ENCODE results near the gene TMPRSS3.

The TMPRSS3 gene

GRCh38 chr21:42369821-42370220 is 26.0 kb downstream of the TMPRSS3 start:
- DNase-seq, result no peak

GRCh38 chr21:42367367-42368165 is 28.3 kb downstream of the TMPRSS3 start:
- DNase-seq, result no peak

GRCh38 chr21:42366292-42367010 is 29.4 kb downstream of the TMPRSS3 start, which contains the start of gene TFF1:
TSS of gene TFF1 (minus strand) at chr21:42366535. CDS start at chr21:42366495, 40 bp downstream.
- no peak for DNase-seq

- DNase-seq, result no peak
Measured at GRCh38 chr21:42365770-42366169, 30.1 kb downstream of the TMPRSS3 start.

GRCh38 chr21:42364304-42364865 is 31.5 kb downstream of the TMPRSS3 start:
- DNase-seq, result no peak

GRCh38 chr21:42363312-42363711 is 32.5 kb downstream of the TMPRSS3 start:
- DNase-seq, result no peak

- no peak for DNase-seq
Measured at GRCh38 chr21:42362700-42363099, 33.2 kb downstream of the TMPRSS3 start.

GRCh38 chr21:42362198-42362597 is 33.7 kb downstream of the TMPRSS3 start:
- DNase-seq, result no peak

GRCh38 chr21:42361286-42361685 is 34.6 kb downstream of the TMPRSS3 start:
- DNase-seq, result no peak

- no peak for DNase-seq
Measured at GRCh38 chr21:42360317-42360716, 35.5 kb downstream of the TMPRSS3 start.

GRCh38 chr21:42358937-42359336 is 36.9 kb downstream of the TMPRSS3 start:
- DNase-seq, result no peak

GRCh38 chr21:42358261-42358660 is 37.6 kb downstream of the TMPRSS3 start:
- DNase-seq, result no peak

- DNase-seq, result no peak
Measured at GRCh38 chr21:42357307-42357706, 38.5 kb downstream of the TMPRSS3 start.

- no peak for DNase-seq
Measured at GRCh38 chr21:42356650-42357049, 39.2 kb downstream of the TMPRSS3 start.

- no peak for DNase-seq
Measured at GRCh38 chr21:42356046-42356445, 39.8 kb downstream of the TMPRSS3 start.

GRCh38 chr21:42353623-42354022 is 42.2 kb downstream of the TMPRSS3 start:
- no peak for DNase-seq

GRCh38 chr21:42352441-42353095 is 43.3 kb downstream of the TMPRSS3 start:
- no peak for DNase-seq

GRCh38 chr21:42351626-42352440 is 44.0 kb downstream of the TMPRSS3 start:
- no peak for DNase-seq

GRCh38 chr21:42350927-42351426 is 44.9 kb downstream of the TMPRSS3 start, which contains the start of gene TFF2:
TSS of gene TFF2 (minus strand) at chr21:42350994. CDS start at chr21:42350957, 37 bp downstream.
- DNase-seq, result no peak

- DNase-seq, result no peak
Measured at GRCh38 chr21:42350318-42350910, 45.4 kb downstream of the TMPRSS3 start.

All from NCI-H510A (cell line).